Measurements from ENCODE around the gene ITFG2.

DNA sequence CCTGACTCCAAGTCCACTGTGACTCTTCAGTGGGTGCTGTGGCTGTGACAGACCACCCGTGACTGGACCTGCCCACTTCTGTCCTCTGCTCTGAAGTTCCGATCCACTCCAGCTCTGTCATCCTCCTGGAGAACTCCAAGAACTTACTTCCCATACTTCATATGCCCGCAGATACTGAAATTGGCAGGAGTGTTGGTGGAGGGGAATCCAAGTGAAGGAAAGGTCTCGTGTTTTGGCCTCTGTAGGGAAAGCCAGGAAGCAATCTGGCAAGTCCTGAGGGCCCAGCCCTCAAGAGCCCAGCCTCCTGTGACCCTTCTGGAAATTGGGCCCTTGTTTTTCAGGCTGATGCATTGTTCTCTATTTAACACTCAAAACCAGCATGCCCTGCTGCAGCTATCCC lies 40.1 kb upstream of the ITFG2 start:
- TF ChIP-seq, protein P1, sequence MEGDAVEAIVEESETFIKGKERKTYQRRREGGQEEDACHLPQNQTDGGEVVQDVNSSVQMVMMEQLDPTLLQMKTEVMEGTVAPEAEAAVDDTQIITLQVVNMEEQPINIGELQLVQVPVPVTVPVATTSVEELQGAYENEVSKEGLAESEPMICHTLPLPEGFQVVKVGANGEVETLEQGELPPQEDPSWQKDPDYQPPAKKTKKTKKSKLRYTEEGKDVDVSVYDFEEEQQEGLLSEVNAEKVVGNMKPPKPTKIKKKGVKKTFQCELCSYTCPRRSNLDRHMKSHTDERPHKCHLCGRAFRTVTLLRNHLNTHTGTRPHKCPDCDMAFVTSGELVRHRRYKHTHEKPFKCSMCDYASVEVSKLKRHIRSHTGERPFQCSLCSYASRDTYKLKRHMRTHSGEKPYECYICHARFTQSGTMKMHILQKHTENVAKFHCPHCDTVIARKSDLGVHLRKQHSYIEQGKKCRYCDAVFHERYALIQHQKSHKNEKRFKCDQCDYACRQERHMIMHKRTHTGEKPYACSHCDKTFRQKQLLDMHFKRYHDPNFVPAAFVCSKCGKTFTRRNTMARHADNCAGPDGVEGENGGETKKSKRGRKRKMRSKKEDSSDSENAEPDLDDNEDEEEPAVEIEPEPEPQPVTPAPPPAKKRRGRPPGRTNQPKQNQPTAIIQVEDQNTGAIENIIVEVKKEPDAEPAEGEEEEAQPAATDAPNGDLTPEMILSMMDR (IDR thresholded peaks at IDR 0.05; ENCODE audit: low read depth, low read length) = no peak
- no peak for TF ChIP-seq EZH2phosphoT487 (IDR thresholded peaks at IDR 0.05; ENCODE audit: low read depth)

Measured in OCI-LY3 (cell line).